Progenitor cell of endocrine pancreas (in vitro differentiated cells): ENCODE measurements around the gene GCSAML. TPM values are rescaled to one million over a fixed set of nuclear protein-coding genes. Genes with fewer than 3 reads are reported as not detected.
A peak's percentile ranks its signal among the peaks of the same experiment; 100 is the strongest.

ENCODE experiments used
- DNase-seq: peaks from one replicate; pipeline ENCODE4 v3.0.0; 2021; ENCODE audit warnings: low spot score; ENCODE audit not compliant: unreplicated experiment
- H3K27ac Mint-ChIP-seq: 2 replicates; pipeline ENCODE4 v1.8.0; 2021; ENCODE audit warnings: mild to moderate bottlenecking, moderate library complexity, mixed read lengths
- H3K27me3 Mint-ChIP-seq: 2 replicates; pipeline ENCODE4 v1.8.0; 2021; ENCODE audit warnings: mixed read lengths
- H3K36me3 Mint-ChIP-seq: 2 replicates; pipeline ENCODE4 v1.8.0; 2022; ENCODE audit warnings: mixed read lengths; ENCODE audit not compliant: insufficient read depth
- H3K4me1 Mint-ChIP-seq: 2 replicates; pipeline ENCODE4 v1.8.0; 2021; ENCODE audit warnings: low read depth, mixed read lengths
- H3K4me3 Mint-ChIP-seq: 2 replicates; pipeline ENCODE4 v1.8.0; 2021; ENCODE audit warnings: low read depth, mild to moderate bottlenecking, moderate library complexity, mixed read lengths
- H3K9me3 Mint-ChIP-seq: 2 replicates; pipeline ENCODE4 v1.8.0; 2021; ENCODE audit warnings: low read depth, mixed read lengths
- CTCF ChIP-seq: fragments of 200-600 bp; sonication (generic); IDR thresholded peaks from one replicate; pipeline ENCODE4 v1.5.0; 2021; ENCODE audit warnings: antibody characterized with exemption, mild to moderate bottlenecking; ENCODE audit not compliant: unreplicated experiment
- total RNA-seq: library from RNA; stranded (reverse); gene quantifications from 2 replicates; pipeline ENCODE4 v1.2.1, GENCODE V29; 2021

GCSAML gene
- total RNA-seq, 1 donor from 2014 or later, result not detected

- Mint-ChIP-seq H3K4me1 (no peaks in the 10 kb centered on the region), H3K4me3 (no peak overlapping the region), H3K27me3 (no peaks in the 10 kb centered on the region), H3K27ac (no peak overlapping the region), H3K9me3 (no peaks in the 10 kb centered on the region), H3K36me3 (no peaks in the 10 kb centered on the region)
- TF ChIP-seq CTCF, result no peak
- no peak for DNase-seq
Observed at GRCh38 chr1:247562198-247562597, 13.3 kb downstream of the GCSAML start.

DNA sequence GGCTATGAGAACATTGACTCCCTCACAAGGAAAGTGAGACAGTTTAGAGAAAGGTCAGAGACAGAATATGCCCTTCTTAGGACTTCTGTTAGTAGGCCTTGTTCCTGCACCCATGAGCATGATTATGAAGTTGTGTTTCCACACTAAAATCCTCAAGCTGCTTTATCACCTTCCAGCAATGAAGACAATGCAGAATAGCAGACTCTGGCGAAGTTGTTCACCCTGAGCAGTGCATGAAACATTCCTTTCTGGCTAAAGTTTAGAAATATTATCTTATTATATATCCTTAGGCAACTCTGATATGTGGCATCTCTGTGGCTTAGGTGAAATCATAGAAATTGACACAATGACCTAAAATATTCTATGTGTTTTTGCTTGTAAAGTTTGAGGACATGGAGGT is 25.3 kb downstream of the GCSAML start:
- no peaks in the 10 kb centered on the region for H3K36me3 Mint-ChIP-seq
- H3K27ac Mint-ChIP-seq, result no peak overlapping the region
- peaks cover 18% of the 10 kb centered on the region for H3K9me3 Mint-ChIP-seq
- no peaks in the 10 kb centered on the region for H3K4me1 Mint-ChIP-seq
- DNase-seq, result no peak
- H3K4me3 Mint-ChIP-seq, result no peak overlapping the region
- H3K27me3 Mint-ChIP-seq, result no peaks in the 10 kb centered on the region
- TF ChIP-seq CTCF, result no peak

DNA sequence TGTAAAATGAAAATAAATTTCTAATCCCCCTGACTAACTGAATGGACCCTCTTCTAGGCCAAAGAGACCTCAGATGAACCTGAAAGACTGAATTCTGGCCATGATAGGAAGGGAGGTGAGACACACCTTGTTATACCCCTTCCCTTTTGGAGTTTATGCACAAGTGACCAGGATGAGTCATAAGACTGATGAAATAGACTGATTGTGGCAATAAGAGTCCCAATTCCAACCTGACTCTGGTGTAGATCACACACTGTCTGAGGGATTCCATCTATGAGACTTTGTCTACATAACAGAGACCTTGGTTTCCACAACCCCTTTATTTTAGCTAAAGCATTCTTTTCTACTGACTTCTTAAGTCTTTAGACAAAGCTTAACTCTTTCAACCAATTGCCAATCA is 25.7 kb downstream of the GCSAML start:
- Mint-ChIP-seq H3K4me1 (no peaks in the 10 kb centered on the region), H3K36me3 (no peaks in the 10 kb centered on the region), H3K9me3 (peaks cover 14% of the 10 kb centered on the region), H3K27ac (no peak overlapping the region), H3K4me3 (no peak overlapping the region), H3K27me3 (no peaks in the 10 kb centered on the region)
- no peak for TF ChIP-seq CTCF
- no peak for DNase-seq

GRCh38 chr1:247576514-247576913 is 27.6 kb downstream of the GCSAML start:
- Mint-ChIP-seq H3K9me3 (no peaks in the 10 kb centered on the region), H3K4me1 (no peaks in the 10 kb centered on the region), H3K27me3 (no peaks in the 10 kb centered on the region), H3K27ac (no peak overlapping the region), H3K4me3 (no peak overlapping the region), H3K36me3 (no peaks in the 10 kb centered on the region)
- DNase-seq, result no peak
- peak; percentile 55 for TF ChIP-seq CTCF

DNA sequence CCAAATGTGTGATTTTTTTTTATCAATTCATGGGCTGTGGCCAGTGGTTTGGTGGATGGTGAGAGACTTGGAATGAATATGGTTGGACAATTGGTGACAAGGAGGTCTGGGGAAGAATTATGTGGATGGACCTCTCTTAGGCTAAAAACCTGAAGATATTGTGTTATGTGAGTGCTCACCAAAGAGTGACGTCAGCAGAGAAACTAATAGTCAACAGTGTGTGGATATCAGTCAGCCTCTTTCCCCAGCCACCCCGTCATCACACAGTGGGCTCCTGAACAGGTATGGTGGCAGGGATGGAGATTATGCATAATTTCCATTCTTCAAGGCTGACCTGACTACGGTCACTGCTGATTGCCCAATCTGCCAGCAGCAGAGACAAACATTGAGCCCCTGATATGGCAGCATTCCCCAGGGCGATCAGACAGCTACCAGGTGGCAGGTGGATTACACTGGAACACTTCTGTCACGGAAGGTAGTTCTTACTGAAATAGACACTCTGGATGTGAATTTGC is 30.1 kb downstream of the GCSAML start:
- no peaks in the 10 kb centered on the region for H3K4me1 Mint-ChIP-seq

More for the DNA sequence above, 30.1 kb downstream of the GCSAML start:
- Mint-ChIP-seq H3K27ac (no peak overlapping the region), H3K9me3 (no peaks in the 10 kb centered on the region), H3K27me3 (no peaks in the 10 kb centered on the region), H3K36me3 (no peaks in the 10 kb centered on the region), H3K4me3 (no peak overlapping the region)
- TF ChIP-seq CTCF, result no peak
- no peak for DNase-seq
